GM19452 (cell line): ENCODE data around the gene SDK1.

ENCODE experiments used
- ATAC-seq: cut with Tn5 transposase; IDR thresholded peaks from one replicate; pipeline ENCODE4 v1.9.1; 2021; ENCODE audit not compliant: unreplicated experiment

The SDK1 gene

GRCh38 chr7:4179688-4180380 is 878.8 kb downstream of the SDK1 start:
- ATAC-seq, result no peak

GRCh38 chr7:4181446-4181845 is 880.4 kb downstream of the SDK1 start:
- no peak for ATAC-seq

- no peak for ATAC-seq
Observed at GRCh38 chr7:4182605-4183300, 881.7 kb downstream of the SDK1 start.

- no peak for ATAC-seq
Observed at GRCh38 chr7:4184653-4185052, 883.6 kb downstream of the SDK1 start.

- no peak for ATAC-seq
Observed at GRCh38 chr7:4185136-4185535, 884.1 kb downstream of the SDK1 start.

- ATAC-seq, result no peak
Observed at GRCh38 chr7:4185721-4186512, 884.9 kb downstream of the SDK1 start.

GRCh38 chr7:4186513-4186780 is 885.4 kb downstream of the SDK1 start:
- ATAC-seq, result no peak

GRCh38 chr7:4188651-4189050 is 887.6 kb downstream of the SDK1 start:
- no peak for ATAC-seq

GRCh38 chr7:4189131-4189570 is 888.1 kb downstream of the SDK1 start:
- no peak for ATAC-seq

- ATAC-seq, result no peak
Observed at GRCh38 chr7:4190010-4190981, 889.2 kb downstream of the SDK1 start.

GRCh38 chr7:4191046-4191445 is 890.0 kb downstream of the SDK1 start:
- ATAC-seq, result no peak

- ATAC-seq, result no peak
Observed at GRCh38 chr7:4191525-4191924, 890.5 kb downstream of the SDK1 start.

GRCh38 chr7:4195660-4196059 is 894.6 kb downstream of the SDK1 start:
- no peak for ATAC-seq

- no peak for ATAC-seq
Observed at GRCh38 chr7:4196121-4196819, 895.2 kb downstream of the SDK1 start.

- no peak for ATAC-seq
Observed at GRCh38 chr7:4198301-4198700, 897.2 kb downstream of the SDK1 start.

- no peak for ATAC-seq
Observed at GRCh38 chr7:4200546-4201094, 899.6 kb downstream of the SDK1 start.

GRCh38 chr7:4201566-4201965 is 900.5 kb downstream of the SDK1 start:
- no peak for ATAC-seq

GRCh38 chr7:4202154-4202736 is 901.2 kb downstream of the SDK1 start:
- no peak for ATAC-seq

- no peak for ATAC-seq
Observed at GRCh38 chr7:4202954-4203353, 901.9 kb downstream of the SDK1 start.
